Sciatic nerve (tissue), 2 donors: Measurements from ENCODE around the gene TMEM204. TPM values are rescaled to one million over a fixed set of nuclear protein-coding genes. Genes with fewer than 3 reads are reported as not detected.
A peak's percentile ranks its signal among the peaks of the same experiment; 100 is the strongest.

ENCODE experiments used
- ATAC-seq: fragments of 200-7000 bp; cut with Tn5 transposase; one replicate; pipeline ENCODE4 v1.9.1; 2020; ENCODE audit warnings: mild to moderate bottlenecking, moderate library complexity
- DNase-seq: peaks from one replicate; pipeline ENCODE4 v3.0.0-alpha.2; 2020; ENCODE audit warnings: low spot score
- intact Hi-C: fragments of 100-400 bp; cut with DNase I; formaldehyde crosslinking; loops from one replicate; pipeline ENCODE4 v1.14.2; 2022
- total RNA-seq: library from RNA; stranded (reverse); fragmentation: NEBNext Ultra II Directional; extraction: Animal tissue kit (Norgen Biotek cat#: 25700); gene quantifications from one replicate; pipeline ENCODE4 v1.2.1, GENCODE V29; 2021
- donor health status: DM: no; HTN: no; CAD: no.
- donor health status: DM: no; HTN: no; CAD: no.

The TMEM204 gene
- total RNA-seq, 1 donor from 2014 or later: 20.4 TPM

GRCh38 chr16:1532771-1533170 lies 695 bp upstream of the TMEM204 start:
- ATAC-seq (no peak), DNase-seq (no peak)
- intact Hi-C loops: no loop called here

DNA sequence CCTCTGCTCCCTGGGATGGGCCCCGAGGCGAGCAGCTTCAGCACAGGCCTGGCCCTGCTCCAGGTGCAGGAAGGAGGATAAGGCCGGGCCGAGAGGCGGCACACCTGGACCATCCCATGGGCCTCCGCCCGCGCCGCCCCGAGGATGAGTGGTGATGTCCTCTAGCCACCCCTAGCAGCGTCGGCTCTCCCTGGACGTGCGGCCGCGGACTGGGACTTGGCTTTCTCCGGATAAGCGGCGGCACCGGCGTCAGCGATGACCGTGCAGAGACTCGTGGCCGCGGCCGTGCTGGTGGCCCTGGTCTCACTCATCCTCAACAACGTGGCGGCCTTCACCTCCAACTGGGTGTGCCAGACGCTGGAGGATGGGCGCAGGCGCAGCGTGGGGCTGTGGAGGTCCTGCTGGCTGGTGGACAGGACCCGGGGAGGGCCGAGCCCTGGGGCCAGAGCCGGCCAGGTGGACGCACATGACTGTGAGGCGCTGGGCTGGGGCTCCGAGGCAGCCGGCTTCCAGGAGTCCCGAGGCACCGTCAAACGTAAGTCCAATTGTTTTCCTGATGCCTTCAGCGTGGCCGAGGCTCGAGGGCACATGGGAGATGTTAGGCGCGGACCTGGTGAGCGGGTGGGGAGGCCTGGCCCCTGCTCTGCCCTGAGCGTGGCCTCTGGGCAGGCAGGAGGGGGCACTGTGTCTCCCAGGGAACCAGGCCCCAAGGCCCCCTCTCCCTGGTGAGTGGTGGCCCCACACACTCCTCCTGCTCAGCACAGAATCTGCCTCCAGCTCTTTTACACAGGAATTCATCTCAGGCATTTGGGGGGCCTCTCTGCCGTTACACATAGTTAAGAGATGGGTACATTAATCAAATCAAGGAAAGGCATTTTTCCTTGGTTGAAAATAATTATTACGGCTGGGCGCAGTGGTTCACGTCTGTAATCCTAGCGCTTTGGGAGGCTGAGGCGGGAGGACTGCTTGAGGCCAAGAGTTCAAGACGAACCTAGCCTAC lies 855 bp downstream of the TMEM204 start:
- intact Hi-C loops: no loop called here
- no peak for DNase-seq
- ATAC-seq: peak; percentile 9

- intact Hi-C loops: no loop called here
- DNase-seq: no peak
- no peak for ATAC-seq
These were observed 2.2 kb downstream of the TMEM204 start for GRCh38 chr16:1535391-1536291.

GRCh38 chr16:1536601-1537000 lies 3.1 kb downstream of the TMEM204 start:
- DNase-seq (no peak), ATAC-seq (no peak)
- intact Hi-C loops: no loop called here

DNA sequence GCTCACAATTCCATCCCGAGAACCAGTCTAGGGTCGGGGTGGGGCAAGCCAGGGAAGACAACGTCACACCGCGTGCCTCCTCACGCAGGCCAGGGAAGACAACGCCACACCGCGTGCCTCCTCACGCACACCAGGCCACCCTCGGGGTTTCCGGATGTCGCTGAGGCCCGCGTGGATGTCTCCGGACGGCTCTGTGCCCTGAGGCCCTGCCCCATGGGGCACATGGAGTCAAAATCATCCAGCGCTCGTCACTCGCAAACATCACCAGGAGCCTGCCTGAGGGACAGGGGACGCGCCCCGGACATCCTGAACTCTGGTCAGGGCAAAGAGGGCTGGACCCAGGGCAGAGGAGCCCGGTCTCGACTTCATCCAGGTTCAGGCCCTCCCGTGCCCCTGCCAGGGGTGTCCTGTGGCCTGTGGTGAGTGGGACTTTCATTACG lies 3.7 kb downstream of the TMEM204 start:
- DNase-seq: no peak
- ATAC-seq: no peak
- intact Hi-C loops: no loop called here

DNA sequence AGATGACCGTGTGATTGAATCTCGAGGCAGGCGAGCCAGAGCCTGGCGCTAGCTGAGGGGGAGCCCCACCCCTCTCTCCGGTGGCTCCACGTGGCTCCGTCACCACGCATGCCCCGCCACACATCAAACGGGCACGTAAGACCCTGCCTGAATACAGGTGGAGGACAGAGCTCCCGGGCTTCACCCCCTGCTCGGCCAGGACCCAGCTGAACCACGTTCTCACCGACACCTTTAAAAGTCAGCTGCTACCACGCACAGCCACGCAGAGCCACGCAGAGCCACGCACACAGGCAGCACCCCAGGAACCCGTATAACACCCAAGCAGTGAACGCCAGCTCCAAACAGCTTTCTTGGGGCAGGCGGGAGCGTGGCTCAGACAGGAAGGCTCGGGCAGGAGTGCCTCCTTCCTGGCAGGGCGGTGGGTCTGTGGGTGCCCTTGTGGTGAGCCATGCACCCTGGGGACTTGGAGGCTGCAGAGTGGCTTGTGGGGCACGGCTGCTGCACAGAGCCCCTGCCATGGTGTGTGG lies 4.4 kb downstream of the TMEM204 start:
- intact Hi-C loops: no loop called here
- no peak for ATAC-seq
- no peak for DNase-seq

- no peak for ATAC-seq
- intact Hi-C loops: no loop called here
- DNase-seq: no peak
These were observed 5.5 kb downstream of the TMEM204 start for GRCh38 chr16:1538804-1539520.

DNA sequence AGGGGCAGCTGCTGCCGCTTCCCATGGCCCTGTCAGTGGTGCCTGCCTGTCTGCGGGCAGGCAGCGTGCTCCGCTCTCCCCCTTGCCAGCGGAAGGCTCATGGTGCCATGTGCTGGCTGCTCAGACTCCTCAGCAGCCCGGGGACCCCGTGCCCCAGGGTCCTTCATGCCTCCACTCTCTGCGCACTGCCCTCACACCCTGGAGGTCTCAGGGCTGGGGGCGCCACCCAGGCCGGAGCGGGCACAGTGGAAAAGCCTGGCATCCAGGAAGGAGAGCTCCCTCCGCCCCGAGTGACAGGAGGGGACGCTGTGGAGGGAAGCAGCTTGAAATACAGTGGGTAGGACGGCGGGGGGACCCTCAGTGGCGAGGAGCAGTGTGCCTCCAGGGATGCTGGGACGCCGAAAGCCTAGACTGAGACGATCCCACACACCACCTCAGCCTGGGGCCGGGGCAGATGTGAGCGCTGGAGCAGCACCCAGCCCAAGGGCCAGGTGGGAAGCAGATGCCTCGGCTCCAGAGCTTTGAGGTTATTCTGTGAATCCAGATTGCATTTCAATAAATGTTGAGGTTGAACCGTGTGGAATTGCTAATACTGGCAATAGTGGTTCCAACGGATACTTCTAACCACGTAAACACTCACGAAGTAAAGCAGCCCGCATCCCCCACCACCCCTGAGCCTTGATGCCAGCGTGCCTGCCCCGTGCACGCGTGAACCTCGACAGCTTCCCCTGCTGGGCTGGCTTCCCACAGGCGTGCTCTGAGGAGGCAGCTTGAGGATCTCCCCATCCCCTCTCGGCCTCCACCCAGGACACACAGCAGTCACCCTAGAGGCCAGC lies 6.5 kb downstream of the TMEM204 start:
- intact Hi-C loops: no loop called here
- DNase-seq: no peak
- no peak for ATAC-seq

- no peak for DNase-seq
- ATAC-seq: no peak
- intact Hi-C loops: no loop called here
These were observed 7.0 kb downstream of the TMEM204 start for GRCh38 chr16:1540556-1540855.

GRCh38 chr16:1541293-1542165 lies 8.1 kb downstream of the TMEM204 start:
- intact Hi-C loops: no loop called here
- DNase-seq (no peak), ATAC-seq (no peak)

DNA sequence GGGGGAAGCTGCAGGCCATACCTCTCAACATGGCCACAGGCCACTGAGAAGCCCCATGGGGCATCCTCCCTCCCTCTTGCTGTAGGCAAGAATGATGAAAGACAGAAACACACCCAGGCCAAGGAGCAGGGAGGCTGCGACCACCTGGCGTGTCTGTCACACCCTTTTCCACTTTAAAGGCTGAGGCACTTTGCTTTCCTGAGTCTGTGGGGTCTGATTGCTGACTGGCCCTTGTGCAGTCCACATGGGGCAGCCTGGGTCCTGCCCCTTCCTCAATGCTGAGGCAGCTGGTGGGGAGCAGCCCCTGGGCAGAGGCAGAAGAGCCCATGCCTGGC lies 8.7 kb downstream of the TMEM204 start:
- DNase-seq (no peak), ATAC-seq (no peak)
- intact Hi-C loops: no loop called here

GRCh38 chr16:1542533-1542932 lies 9.1 kb downstream of the TMEM204 start:
- intact Hi-C loops: no loop called here
- DNase-seq (no peak), ATAC-seq (no peak)

DNA sequence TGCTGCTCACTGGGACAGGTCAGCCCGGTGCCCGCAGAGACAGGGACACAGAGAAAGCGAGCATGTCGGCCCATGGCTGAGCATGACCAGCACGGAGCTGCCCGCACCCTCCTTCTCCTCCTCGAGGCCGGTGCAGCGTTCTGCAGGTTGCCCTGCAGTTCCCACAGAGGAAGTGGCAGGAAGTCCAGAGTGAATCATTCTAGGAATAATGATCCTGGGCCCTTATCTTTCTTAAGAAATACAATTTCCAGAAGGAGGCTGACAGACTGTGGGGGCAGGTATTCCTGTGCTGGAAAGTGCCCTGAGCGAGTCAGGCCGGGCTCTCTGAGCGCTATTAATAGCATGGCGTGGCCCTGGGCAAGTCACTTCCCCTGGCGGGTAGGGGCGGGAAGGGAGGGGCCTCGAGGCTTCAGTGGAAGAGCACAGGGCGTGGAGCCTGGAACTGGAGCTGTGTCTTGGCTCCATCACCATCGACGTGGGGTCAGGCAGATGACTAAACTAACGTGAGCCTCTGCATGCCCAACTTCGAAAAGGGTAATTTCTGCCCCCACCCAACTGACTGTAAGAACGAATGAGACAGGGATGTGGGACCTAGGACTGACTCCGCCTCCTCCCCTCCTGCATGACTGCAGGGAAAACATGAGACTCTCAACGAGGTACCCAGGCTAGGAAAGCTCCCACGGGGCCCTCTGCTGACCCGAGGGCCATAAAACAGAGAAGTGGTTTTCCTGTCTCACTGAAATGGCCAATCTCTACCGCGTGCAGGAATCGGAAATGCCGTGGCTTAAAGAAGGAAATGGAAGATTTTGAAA lies 9.8 kb downstream of the TMEM204 start:
- ATAC-seq (peak; percentile 56), DNase-seq (no peak)
- intact Hi-C loops: no loop called here

DNA sequence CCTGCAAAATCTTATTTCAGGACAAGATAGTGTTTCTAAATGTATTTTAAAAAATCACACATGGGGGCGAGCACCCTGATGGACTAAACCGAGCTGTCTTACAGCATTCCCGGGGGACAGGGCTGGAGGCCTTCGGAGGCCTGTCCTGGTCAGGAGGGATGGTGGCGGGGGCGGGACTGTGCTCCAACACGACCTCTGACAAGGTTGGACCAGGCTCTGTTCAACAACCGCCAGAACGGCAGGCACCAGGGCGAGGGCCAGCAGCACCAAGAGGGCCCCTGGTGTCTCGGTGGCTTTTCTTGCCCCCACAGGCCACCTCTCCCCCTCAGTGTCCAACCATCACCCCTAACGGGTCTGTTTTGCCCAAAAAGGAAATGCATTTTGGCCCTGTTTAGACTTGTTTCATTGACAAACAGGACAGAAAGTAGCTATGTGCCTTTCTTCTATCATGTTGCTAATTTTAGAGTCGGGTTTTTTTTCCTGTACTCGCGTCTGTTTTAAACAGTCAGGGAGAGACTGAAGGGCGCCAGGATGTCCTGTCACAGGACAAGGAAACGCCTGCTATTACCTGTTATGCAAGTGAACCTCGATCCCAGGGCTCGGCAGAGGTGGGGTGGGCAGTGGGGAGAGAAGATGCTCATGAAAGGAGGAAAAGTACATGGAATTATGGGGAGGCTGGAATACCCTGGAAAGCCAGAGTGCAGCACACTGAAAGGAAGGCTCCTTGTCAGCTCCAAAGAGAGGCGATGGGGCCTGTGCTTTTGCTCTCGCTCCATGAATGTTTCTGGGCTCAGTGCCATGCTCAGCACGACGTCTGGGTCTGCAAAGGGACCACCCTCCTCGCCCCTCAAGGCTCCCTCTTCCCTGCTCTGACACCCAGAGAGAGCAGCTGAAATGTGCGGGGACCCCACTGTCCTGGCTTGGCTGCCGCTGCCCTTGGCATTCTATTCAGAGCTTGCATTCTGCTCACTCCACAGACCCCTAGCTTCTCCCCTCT lies 11.9 kb downstream of the TMEM204 start:
- intact Hi-C loops: no loop called here

GRCh38 chr16:1546430-1546829 lies 13.0 kb downstream of the TMEM204 start:
- intact Hi-C loops: no loop called here
- DNase-seq (no peak), ATAC-seq (no peak)

More for the DNA sequence above, 11.9 kb downstream of the TMEM204 start:
- peak; percentile 14 for ATAC-seq
- no peak for DNase-seq
